Fibroblast of villous mesenchyme (primary cell): ENCODE measurements around the gene SNAI3. TPM values are rescaled to one million over a fixed set of nuclear protein-coding genes. Genes with fewer than 3 reads are reported as not detected.

Experiments used
- DNase-seq: peaks from one replicate; pipeline ENCODE4 v3.0.0-alpha.2; 2010; ENCODE audit warnings: low read depth
- H3K4me3 ChIP-seq: 2 replicates; pipeline ENCODE4 v1.5.1; 2011; ENCODE audit warnings: low read depth, mild to moderate bottlenecking, low read length
- CTCF ChIP-seq: IDR thresholded peaks from 2 replicates; pipeline ENCODE4 v1.5.1; 2012; ENCODE audit warnings: low read depth, mild to moderate bottlenecking, low read length; ENCODE audit not compliant: insufficient read depth
- total RNA-seq: library from RNA; depleted of rRNA; stranded (reverse); fragments of >200 nt; gene quantifications from 2 replicates; pipeline ENCODE4 v1.2.3, GENCODE V29; 2012

The SNAI3 gene
- total RNA-seq, 1 donor, result not detected

- H3K4me3 ChIP-seq, result no peak overlapping the region
- DNase-seq, result no peak
- no peak for TF ChIP-seq CTCF
These were observed 32.5 kb downstream of the SNAI3 start for GRCh38 chr16:88653596-88654362.

- no peak overlapping the region for H3K4me3 ChIP-seq
- TF ChIP-seq CTCF, result no peak
- no peak for DNase-seq
These were observed 33.2 kb downstream of the SNAI3 start for GRCh38 chr16:88653101-88653500.

GRCh38 chr16:88652762-88653063 is 33.6 kb downstream of the SNAI3 start:
- H3K4me3 ChIP-seq, result no peak overlapping the region
- no peak for DNase-seq
- TF ChIP-seq CTCF, result no peak

GRCh38 chr16:88651989-88652761 is 34.1 kb downstream of the SNAI3 start:
- H3K4me3 ChIP-seq, result no peak overlapping the region
- no peak for TF ChIP-seq CTCF
- no peak for DNase-seq

- DNase-seq, result no peak
- TF ChIP-seq CTCF, result no peak
These were observed 34.9 kb downstream of the SNAI3 start for GRCh38 chr16:88651276-88651988.

GRCh38 chr16:88650749-88651275 is 35.5 kb downstream of the SNAI3 start, which contains the start of gene CYBA:
Gene CYBA (minus strand): TSS chr16:88651053. CDS start chr16:88651013, 40 bp downstream.
- DNase-seq, result peak; percentile 60
- peak within 1 kb of the TSS; percentile 84 for H3K4me3 ChIP-seq
- no peak for TF ChIP-seq CTCF

More at GRCh38 chr16:88651276-88651988, 34.9 kb downstream of the SNAI3 start:
- peak overlapping the region; percentile 84 for H3K4me3 ChIP-seq
